Left hindlimb (tissue), 1 donor: ENCODE measurements around the gene TPI1.

Experiments
- DNase-seq: peaks from one replicate; pipeline ENCODE4 v3.0.0-alpha.2; 2018

Gene TPI1

GRCh38 chr12:6867413-6868210, at the start of gene TPI1:
Gene TPI1 (plus strand): TSS chr12:6867531. CDS start chr12:6867567, 36 bp downstream.
- peak; percentile 92 for DNase-seq

DNA sequence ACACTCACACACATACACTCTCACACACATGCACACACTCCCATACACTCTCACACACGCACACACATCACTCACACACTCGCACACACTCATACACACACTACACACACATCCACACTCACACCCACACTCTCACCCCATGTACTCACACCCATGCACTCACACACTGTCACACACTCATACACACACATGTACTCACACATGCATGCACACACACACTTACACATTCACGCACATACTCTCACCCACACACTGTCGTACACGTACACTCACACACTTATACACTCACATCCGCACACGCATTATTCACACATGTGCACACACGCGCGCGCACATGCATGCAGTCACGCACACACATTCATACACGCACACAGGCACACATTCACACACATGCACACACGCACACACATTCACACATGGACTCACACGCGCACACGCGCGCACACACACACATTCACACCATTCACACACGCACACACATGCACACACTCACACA, 49.6 kb upstream of the TPI1 start:
- no peak for DNase-seq

DNA sequence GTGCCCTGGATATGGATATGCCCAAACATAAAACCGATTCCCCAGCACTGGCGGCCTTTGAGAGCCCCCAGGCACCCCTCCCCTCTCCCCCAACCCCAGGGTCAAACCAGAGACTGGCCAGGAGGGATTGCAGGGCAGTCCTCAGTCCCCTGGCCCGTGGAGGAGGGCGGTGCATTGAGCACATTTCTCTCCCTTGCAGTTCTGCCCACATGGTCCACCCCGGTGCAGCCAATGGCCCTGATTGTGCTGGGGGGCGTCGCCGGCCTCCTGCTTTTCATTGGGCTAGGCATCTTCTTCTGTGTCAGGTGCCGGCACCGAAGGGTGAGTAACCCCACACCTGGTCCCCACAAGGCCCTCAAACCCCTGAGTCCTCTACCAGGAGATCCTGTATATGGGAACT, 49.1 kb upstream of the TPI1 start:
- DNase-seq, result no peak

DNA sequence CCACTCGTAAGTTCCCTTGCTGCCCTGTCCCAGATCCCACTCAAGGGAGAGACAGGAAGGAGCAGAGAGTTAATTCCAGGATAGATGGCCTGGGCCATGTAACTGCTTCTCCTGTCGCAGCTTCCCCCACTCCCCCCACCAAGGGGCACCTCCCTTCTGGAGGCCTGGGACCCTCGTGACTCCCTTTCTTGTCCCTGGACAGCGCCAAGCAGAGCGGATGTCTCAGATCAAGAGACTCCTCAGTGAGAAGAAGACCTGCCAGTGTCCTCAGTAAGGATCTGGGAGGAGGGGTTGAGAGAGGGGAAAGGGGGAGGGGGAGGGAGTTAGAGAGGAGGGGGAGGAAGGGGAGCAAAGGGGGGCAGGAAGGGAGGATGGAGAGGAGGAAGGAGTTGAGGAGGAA, 48.7 kb upstream of the TPI1 start:
- DNase-seq, result no peak

DNA sequence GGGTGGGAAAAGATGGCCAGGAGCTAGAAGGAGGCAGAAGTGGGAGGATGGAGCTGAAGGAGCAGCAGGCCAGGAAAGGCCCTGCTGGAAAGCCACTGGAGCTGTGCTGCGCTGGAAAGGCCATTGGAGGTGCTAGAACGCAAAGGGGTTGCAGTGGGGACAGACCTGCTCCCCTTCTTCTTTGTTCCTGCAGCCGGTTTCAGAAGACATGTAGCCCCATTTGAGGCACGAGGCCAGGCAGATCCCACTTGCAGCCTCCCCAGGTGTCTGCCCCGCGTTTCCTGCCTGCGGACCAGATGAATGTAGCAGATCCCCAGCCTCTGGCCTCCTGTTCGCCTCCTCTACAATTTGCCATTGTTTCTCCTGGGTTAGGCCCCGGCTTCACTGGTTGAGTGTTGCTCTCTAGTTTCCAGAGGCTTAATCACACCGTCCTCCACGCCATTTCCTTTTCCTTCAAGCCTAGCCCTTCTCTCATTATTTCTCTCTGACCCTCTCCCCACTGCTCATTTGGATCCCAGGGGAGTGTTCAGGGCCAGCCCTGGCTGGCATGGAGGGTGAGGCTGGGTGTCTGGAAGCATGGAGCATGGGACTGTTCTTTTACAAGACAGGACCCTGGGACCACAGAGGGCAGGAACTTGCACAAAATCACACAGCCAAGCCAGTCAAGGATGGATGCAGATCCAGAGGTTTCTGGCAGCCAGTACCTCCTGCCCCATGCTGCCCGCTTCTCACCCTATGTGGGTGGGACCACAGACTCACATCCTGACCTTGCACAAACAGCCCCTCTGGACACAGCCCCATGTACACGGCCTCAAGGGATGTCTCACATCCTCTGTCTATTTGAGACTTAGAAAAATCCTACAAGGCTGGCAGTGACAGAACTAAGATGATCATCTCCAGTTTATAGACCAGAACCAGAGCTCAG, 48.0 kb upstream of the TPI1 start:
- DNase-seq, result no peak

DNA sequence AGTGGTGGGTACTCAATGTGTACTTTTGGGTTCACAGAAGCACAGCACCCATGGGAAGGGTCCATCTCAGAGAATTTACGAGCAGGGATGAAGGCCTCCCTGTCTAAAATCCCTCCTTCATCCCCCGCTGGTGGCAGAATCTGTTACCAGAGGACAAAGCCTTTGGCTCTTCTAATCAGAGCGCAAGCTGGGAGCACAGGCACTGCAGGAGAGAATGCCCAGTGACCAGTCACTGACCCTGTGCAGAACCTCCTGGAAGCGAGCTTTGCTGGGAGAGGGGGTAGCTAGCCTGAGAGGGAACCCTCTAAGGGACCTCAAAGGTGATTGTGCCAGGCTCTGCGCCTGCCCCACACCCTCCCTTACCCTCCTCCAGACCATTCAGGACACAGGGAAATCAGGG, 47.2 kb upstream of the TPI1 start:
- no peak for DNase-seq

GRCh38 chr12:6821591-6822425, 45.5 kb upstream of the TPI1 start, which contains the start of gene GPR162:
Gene GPR162 (plus strand): TSS chr12:6821821. CDS start chr12:6823899, 2,078 bp downstream.
- peak; percentile 90 for DNase-seq

GRCh38 chr12:6822426-6823135, 44.8 kb upstream of the TPI1 start:
- peak; percentile 35 for DNase-seq

- peak; percentile 39 for DNase-seq
These were observed 43.9 kb upstream of the TPI1 start for GRCh38 chr12:6823182-6824084.

- no peak for DNase-seq
These were observed 43.1 kb upstream of the TPI1 start for GRCh38 chr12:6824085-6824775.

DNA sequence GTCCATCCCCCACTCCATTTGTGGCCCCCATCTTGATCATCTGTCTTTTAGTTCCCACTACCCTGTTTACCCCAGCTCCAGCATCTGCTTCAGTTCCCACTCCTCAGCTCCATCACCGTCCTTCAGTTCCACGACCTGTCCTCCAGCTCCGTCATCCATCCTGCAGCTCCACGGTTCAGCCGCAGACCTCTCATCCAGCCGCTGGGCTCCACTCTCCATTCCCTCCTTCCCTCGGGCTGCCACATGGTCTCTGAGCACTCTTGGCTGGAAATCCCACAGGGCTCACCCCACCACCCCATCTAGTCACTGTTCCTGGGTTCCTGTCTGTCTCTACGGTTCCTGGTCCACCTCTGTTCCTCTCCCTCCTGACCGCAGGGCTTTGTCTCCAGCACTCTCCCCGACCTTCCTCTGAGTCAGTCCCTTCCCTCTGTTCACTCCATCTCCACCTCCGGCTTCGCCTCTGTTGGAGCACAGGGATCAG, 42.4 kb upstream of the TPI1 start:
- no peak for DNase-seq

- peak; percentile 92 for DNase-seq
These were observed 41.8 kb upstream of the TPI1 start for GRCh38 chr12:6825398-6826124.

DNA sequence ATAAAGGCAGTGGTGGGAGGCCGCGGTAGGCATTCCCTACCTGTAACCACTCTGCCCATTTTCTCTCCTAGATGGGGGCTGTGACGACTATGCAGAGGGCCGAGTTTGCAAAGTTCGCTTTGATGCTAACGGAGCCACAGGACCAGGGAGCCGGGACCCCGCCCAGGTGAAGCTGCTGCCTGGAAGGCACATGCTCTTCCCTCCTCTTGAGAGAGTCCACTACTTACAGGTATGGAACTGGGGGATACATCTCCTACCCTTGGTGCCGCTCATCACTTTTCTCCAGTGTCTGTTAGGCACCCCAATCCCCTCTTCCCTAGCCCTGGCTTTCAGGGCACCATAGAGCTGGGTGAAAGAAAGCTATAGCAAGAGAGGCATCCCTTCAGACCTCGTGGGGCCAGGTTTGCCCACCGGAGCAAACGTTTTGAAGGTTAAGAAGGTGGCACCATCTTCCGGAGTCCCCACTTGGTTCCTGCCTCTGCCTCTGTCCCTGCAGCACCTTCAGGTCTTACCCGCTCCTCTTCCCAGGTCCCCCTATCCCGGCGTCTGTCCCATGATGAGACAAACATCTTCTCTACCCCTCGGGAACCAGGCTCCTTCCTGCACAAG, 41.1 kb upstream of the TPI1 start:
- DNase-seq, result peak; percentile 30

DNA sequence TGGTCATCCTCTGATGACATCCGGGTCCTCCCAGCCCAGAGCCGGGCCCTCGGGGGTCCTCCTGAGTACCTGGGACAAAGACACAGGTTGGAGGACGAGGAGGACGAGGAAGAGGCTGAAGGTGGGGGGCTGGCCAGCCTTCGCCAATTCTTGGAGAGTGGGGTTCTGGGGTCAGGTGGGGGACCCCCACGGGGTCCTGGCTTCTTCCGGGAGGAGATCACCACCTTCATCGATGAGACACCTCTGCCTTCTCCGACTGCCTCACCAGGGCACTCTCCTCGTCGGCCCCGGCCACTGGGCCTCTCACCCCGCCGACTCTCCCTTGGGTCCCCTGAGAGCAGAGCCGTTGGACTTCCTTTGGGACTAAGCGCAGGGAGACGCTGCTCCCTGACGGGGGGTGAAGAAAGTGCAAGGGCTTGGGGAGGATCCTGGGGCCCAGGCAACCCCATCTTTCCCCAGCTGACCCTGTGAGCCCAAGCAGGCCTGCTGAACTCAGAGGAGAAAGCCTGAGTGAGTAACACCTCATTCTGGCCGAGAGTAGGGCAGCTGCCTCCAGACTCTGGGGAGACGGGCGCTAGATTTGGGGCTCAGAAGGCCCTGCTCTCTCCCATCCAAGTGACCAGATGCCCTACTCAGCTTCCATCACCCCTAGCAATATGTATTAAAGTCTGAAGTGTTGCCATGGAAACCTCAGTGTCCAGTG, 40.4 kb upstream of the TPI1 start:
- DNase-seq, result peak; percentile 48

- DNase-seq, result peak; percentile 90
These were observed 39.9 kb upstream of the TPI1 start for GRCh38 chr12:6827437-6827911.

DNA sequence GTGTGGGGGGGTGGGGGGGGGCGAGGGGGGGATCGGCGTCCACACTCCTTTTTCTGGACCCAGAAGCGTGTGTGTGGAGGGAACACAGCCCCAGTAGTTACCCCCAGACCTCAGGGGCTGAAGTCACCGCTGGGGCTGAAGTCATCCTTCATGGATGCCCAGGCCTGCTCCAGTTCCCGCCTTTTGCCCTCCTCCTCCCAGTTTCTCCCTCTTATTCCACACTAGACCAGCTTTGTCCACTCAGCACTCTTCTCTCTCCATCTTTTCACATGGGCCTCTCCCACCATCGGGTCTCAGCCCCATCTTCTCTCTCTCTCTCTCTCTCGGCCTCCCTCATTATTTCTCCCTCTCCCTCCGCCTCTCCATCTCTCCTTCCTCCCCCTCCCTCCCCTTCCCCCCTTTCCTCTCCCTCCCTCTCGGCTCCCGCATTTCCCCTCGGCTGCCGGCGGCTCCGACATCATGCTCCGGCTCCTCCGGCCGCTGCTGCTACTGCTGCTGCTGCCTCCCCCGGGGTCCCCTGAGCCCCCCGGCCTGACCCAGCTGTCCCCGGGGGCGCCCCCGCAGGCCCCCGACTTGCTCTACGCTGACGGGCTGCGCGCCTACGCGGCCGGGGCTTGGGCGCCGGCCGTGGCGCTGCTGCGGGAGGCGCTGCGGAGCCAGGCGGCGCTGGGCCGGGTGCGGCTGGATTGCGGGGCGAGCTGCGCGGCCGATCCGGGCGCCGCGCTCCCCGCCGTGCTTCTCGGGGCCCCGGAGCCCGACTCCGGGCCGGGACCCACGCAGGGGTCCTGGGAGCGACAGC, 39.1 kb upstream of the TPI1 start, which contains the start of gene P3H3:
TSS of gene P3H3 (plus strand) at position 426 of the 799 bp plus-strand sequence. CDS start at position 460, 34 bp downstream.
- DNase-seq, result peak; percentile 78
